ENCODE measurements around the gene PPIL1. TPM values are rescaled to one million over a fixed set of nuclear protein-coding genes. Genes with fewer than 3 reads are reported as not detected.
A peak's percentile ranks its signal among the peaks of the same experiment; 100 is the strongest.

PPIL1 gene
- total and polyA plus RNA-seq, 2 of the 13 experiments (the other 11 are each of a cell fraction or from before 2014, with no cell fraction given), result 74.2 to 144 TPM

DNA sequence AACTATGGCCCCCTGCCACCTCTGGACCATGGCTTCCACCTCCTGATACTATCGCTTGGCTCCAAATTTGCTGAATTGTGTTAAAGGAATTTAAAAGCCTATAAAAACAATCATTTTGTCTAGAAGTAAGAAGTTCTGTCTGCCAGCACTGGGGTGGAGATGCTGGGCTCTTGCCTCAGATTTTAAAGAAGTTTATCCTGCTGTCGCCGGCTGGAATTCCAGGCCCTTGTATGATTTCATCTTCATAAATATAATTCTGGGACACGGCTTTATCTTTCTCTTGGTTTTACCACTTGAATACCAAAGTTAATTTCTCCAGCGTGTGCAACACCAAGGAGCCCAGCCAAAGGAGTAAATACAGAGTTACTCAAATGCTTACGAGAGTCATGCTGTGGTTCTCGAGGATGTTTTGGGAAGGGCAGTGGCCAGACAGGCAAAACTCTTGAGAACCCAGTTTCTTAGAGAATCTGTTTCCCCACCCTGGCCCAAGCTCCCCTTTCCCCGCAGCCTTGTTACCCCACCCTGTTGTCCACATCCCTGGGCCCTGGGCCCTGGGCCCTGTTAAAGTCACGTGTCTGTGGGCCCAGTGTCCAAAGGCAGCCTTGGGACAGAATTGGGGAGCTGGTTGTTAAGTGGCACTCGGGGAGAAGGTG lies 43.1 kb upstream of the PPIL1 start (continued):
- TF ChIP-seq SYNCRIP (IDR thresholded peaks at IDR 0.05; ENCODE audit: insufficient read depth, low read depth, low read length) (no peak), WIZ (CRISPR knock-in tag; IDR thresholded peaks at IDR 0.05) (no peak), ZNF709 (CRISPR knock-in tag; IDR thresholded peaks at IDR 0.05) (no peak), ZSCAN31 (CRISPR knock-in tag; IDR thresholded peaks at IDR 0.05; ENCODE audit: low read depth) (no peak), ZNF382 (CRISPR knock-in tag; IDR thresholded peaks at IDR 0.05; ENCODE audit: borderline replicate concordance) (no peak), ZNF512B (CRISPR knock-in tag; IDR thresholded peaks at IDR 0.05; ENCODE audit: borderline replicate concordance) (no peak), DPF2 (CRISPR knock-in tag; IDR thresholded peaks at IDR 0.05; ENCODE audit: borderline replicate concordance, low read depth) (no peak), U2AF1 (optimal IDR thresholded peaks at IDR 0.05; ENCODE audit: low read depth, low read length) (no peak), ZFP36L2 (CRISPR knock-in tag; IDR thresholded peaks at IDR 0.05) (no peak), ZNF3 (CRISPR knock-in tag; IDR thresholded peaks at IDR 0.05) (no peak), PTBP1 (IDR thresholded peaks at IDR 0.05; ENCODE audit: low read depth, low read length, poor library complexity, severe bottlenecking) (no peak)

- H3K36me3 ChIP-seq (replicated peaks in 1 of 2; ENCODE audit: control insufficient read depth in 1 of 2, insufficient read depth in 2 of 2, low read length in 2 of 2), result peaks cover 11 to 59% of the 10 kb centered on the region in 2 experiments
- intact Hi-C loops (cut with micrococcal nuclease; ENCODE audit: unreplicated experiment), result no loop called here
These were observed 41.5 kb upstream of the PPIL1 start for GRCh38 chr6:36916126-36916525.

More at GRCh38 chr6:36916126-36916525, 41.5 kb upstream of the PPIL1 start:
- FAIRE-seq (peak; percentile 36), DNase-seq (ENCODE audit: low spot score) (no peak), ATAC-seq (no peak)
- no peaks in the 10 kb centered on the region for H3K9me3 ChIP-seq (ENCODE audit: low read length)
- H4K20me1 ChIP-seq (ENCODE audit: insufficient read depth, low read length), result no peaks in the 10 kb centered on the region
- no peak overlapping the region for H3K27ac ChIP-seq (ENCODE audit: extremely low read length, insufficient read depth, low read length)
- in situ Hi-C loops (cut with HindIII; ENCODE audit: extremely low pct_ligation_motif_present, low pct_unique_long_range_greater_than_20kb), result no loop called here
- no peak overlapping the region for H3K4me3 ChIP-seq (replicated peaks in 1 of 3; ENCODE audit: insufficient read depth in 1 of 3, low read depth in 2 of 3, low read length in 3 of 3)
- no peaks in the 10 kb centered on the region for H3K27me3 ChIP-seq (ENCODE audit: control insufficient read depth in 1 of 2, insufficient read depth in 2 of 2, low read length in 2 of 2)
- BruUV-seq (replicated peaks), result no TSS peak
- TF ChIP-seq RBM22 (optimal IDR thresholded peaks at IDR 0.05; ENCODE audit: low read length) (no peak), ZNF512B (CRISPR knock-in tag; IDR thresholded peaks at IDR 0.05; ENCODE audit: borderline replicate concordance) (no peak), ZNF205 (CRISPR knock-in tag; IDR thresholded peaks at IDR 0.05) (no peak), HMGA1 (CRISPR knock-in tag; conservative IDR thresholded peaks at IDR 0.05) (no peak), ZNF576 (CRISPR knock-in tag; IDR thresholded peaks at IDR 0.05) (no peak)
- no peak overlapping the region for H2AFZ ChIP-seq (ENCODE audit: low read length)
- H3K4me2 ChIP-seq (ENCODE audit: low read depth, low read length), result no peak overlapping the region
- no peak overlapping the region for H3K9ac ChIP-seq (ENCODE audit: insufficient read depth, low read depth, low read length)
- WGBS (ENCODE audit: low lambda C conversion rate), result 97% methylated on average over 2 of the region's 2 CpGs
- ChIA-PET CTCF (ENCODE audit: low intra/inter-chr PET ratio, low total read pairs) (no interaction called here), POLR2A (no interaction called here)
- no peaks in the 10 kb centered on the region for H3K79me2 ChIP-seq (ENCODE audit: insufficient read depth, low read length)
- peaks cover 14% of the 10 kb centered on the region for H3K4me1 ChIP-seq (ENCODE audit: insufficient read depth, low read length)

Data from HepG2 (cell line).